NCI-H2227 (cell line): ENCODE results near the gene MRPS6.

Source experiments
- DNase-seq: peaks from one replicate; lab custom pipeline; 2025; ENCODE audit not compliant: unreplicated experiment; lab: John Stamatoyannopoulos, UW

The MRPS6 gene

GRCh38 chr21:34177919-34178567 lies 104.7 kb downstream of the MRPS6 start:
- no peak for DNase-seq

GRCh38 chr21:34179204-34179935 lies 106.0 kb downstream of the MRPS6 start:
- no peak for DNase-seq

GRCh38 chr21:34180407-34180806 lies 107.0 kb downstream of the MRPS6 start:
- no peak for DNase-seq

- no peak for DNase-seq
These were observed 107.5 kb downstream of the MRPS6 start for GRCh38 chr21:34180826-34181359.

GRCh38 chr21:34181431-34182039 lies 108.2 kb downstream of the MRPS6 start:
- no peak for DNase-seq

- DNase-seq: no peak
These were observed 109.1 kb downstream of the MRPS6 start for GRCh38 chr21:34182436-34182835.

GRCh38 chr21:34183331-34183928 lies 110.1 kb downstream of the MRPS6 start:
- DNase-seq: no peak

GRCh38 chr21:34184232-34184631 lies 110.9 kb downstream of the MRPS6 start:
- DNase-seq: no peak

GRCh38 chr21:34185026-34185750 lies 111.8 kb downstream of the MRPS6 start:
- DNase-seq: no peak

- DNase-seq: no peak
These were observed 112.8 kb downstream of the MRPS6 start for GRCh38 chr21:34186109-34186719.

GRCh38 chr21:34187935-34188334 lies 114.6 kb downstream of the MRPS6 start:
- DNase-seq: no peak

GRCh38 chr21:34189506-34189905 lies 116.1 kb downstream of the MRPS6 start:
- DNase-seq: no peak

- DNase-seq: no peak
These were observed 117.4 kb downstream of the MRPS6 start for GRCh38 chr21:34190576-34191321.

GRCh38 chr21:34191876-34192275 lies 118.5 kb downstream of the MRPS6 start:
- no peak for DNase-seq
